HepG2 (cell line): Measurements from ENCODE around the gene PEX11A. TPM values are rescaled to one million over a fixed set of nuclear protein-coding genes. Genes with fewer than 3 reads are reported as not detected.

Experiments used
- ARID2 ChIP-seq: sonication (generic); formaldehyde crosslinking; IDR thresholded peaks from 2 replicates; pipeline ENCODE4 v1.8.1; 2022; ENCODE audit warnings: mild to moderate bottlenecking, missing genetic modification reagents, borderline replicate concordance
- BCL6 ChIP-seq: IDR thresholded peaks from 2 replicates; pipeline ENCODE4 v1.6.1; 2016; ENCODE audit warnings: missing genetic modification reagents, missing compliant biosample characterization
- CC2D1A ChIP-seq: sonication (generic); formaldehyde crosslinking; IDR thresholded peaks from 2 replicates; pipeline ENCODE4 v1.8.1; 2023; ENCODE audit warnings: mild to moderate bottlenecking, missing genetic modification reagents
- CREM ChIP-seq, 2 experiments: sonication (generic) in 1 of 2; formaldehyde crosslinking in 1 of 2; IDR thresholded peaks; 2 replicates each; pipeline versions ENCODE4 v1.4.0 to v1.6.1; 2016 to 2020; ENCODE audit warnings: antibody characterized with exemption in 1 of 2, mild to moderate bottlenecking in 1 of 2, missing genetic modification reagents in 1 of 2
- EED ChIP-seq: sonication (generic); formaldehyde crosslinking; IDR thresholded peaks from 2 replicates; pipeline ENCODE4 v1.5.0; 2020; ENCODE audit warnings: mild to moderate bottlenecking, missing genetic modification reagents
- GMEB1 ChIP-seq: sonication (generic); formaldehyde crosslinking; IDR thresholded peaks from 2 replicates; pipeline ENCODE4 v1.5.1; 2020; ENCODE audit warnings: missing genetic modification reagents, mild to moderate bottlenecking, borderline replicate concordance
- HDAC1 ChIP-seq: sonication (generic); formaldehyde crosslinking; IDR thresholded peaks from 2 replicates; pipeline ENCODE4 v1.5.1; 2020; ENCODE audit warnings: mild to moderate bottlenecking, missing genetic modification reagents
- POLR2AphosphoS5 ChIP-seq: IDR thresholded peaks from 2 replicates; pipeline ENCODE4 v1.6.1; 2012; ENCODE audit warnings: low read depth, low read length
- POLR2G ChIP-seq: fragments of 200-400 bp; formaldehyde crosslinking; IDR thresholded peaks from 2 replicates; pipeline ENCODE4 v1.6.1; 2018; ENCODE audit warnings: mild to moderate bottlenecking, low read depth, low read length, moderate library complexity
- PTBP1 ChIP-seq: fragments of 200-400 bp; formaldehyde crosslinking; IDR thresholded peaks from 2 replicates; pipeline ENCODE4 v1.6.1; 2018; ENCODE audit warnings: low read length, low read depth; ENCODE audit not compliant: poor library complexity, severe bottlenecking
- TAF15 ChIP-seq: fragments of 200-400 bp; formaldehyde crosslinking; IDR thresholded peaks from one replicate; pipeline ENCODE4 v1.6.1; 2018; ENCODE audit warnings: mild to moderate bottlenecking, low read depth, low read length; ENCODE audit not compliant: poor library complexity, severe bottlenecking
- ZNF317 ChIP-seq: sonication (generic); formaldehyde crosslinking; IDR thresholded peaks from 2 replicates; pipeline ENCODE4 v1.5.0; 2020; ENCODE audit warnings: mild to moderate bottlenecking, missing genetic modification reagents
- ZNF598 ChIP-seq: sonication (generic); formaldehyde crosslinking; IDR thresholded peaks from 2 replicates; pipeline ENCODE4 v1.5.1; 2020; ENCODE audit warnings: mild to moderate bottlenecking, missing genetic modification reagents, borderline replicate concordance
- ZNF839 ChIP-seq: sonication (generic); formaldehyde crosslinking; IDR thresholded peaks from 2 replicates; pipeline ENCODE4 v1.4.0; 2020; ENCODE audit warnings: missing genetic modification reagents, mild to moderate bottlenecking, borderline replicate concordance
- ZSCAN29 ChIP-seq: sonication (generic); formaldehyde crosslinking; conservative IDR thresholded peaks from 2 replicates; pipeline ENCODE4 v1.4.0; 2020; ENCODE audit warnings: mild to moderate bottlenecking, missing genetic modification reagents
- polyA plus RNA-seq, 8 experiments: library from polyadenylated mRNA; depleted of rRNA in 3 of 8; stranded (reverse) in 7 of 8; unstranded in 1 of 8; fragments of >200 nt; fragmentation: Illumina TruSeq in 4 of 8; extraction: Trizol in 4 of 8; gene quantifications; 2 replicates each; pipeline versions ENCODE4 v1.2.1 to v1.2.3, GENCODE V29; 2011 to 2016; ENCODE audit warnings: low read depth in 4 of 8, missing spikeins in 1 of 8, mixed read lengths in 1 of 8; ENCODE audit not compliant: insufficient read depth in 1 of 8
- total RNA-seq, 5 experiments: library from RNA; depleted of rRNA; stranded (reverse); fragments of >200 nt; fragmentation: Illumina TruSeq; extraction: Trizol; gene quantifications; 2 replicates each; pipeline ENCODE4 v1.2.3, GENCODE V29; 2016; ENCODE audit warnings: low read depth in 1 of 5
- TF ChIP-seq, protein P1 (sequence below): sonication (generic); formaldehyde crosslinking; IDR thresholded peaks from 2 replicates; pipeline ENCODE4 v1.8.0; 2022; ENCODE audit warnings: mild to moderate bottlenecking, missing genetic modification reagents, moderate library complexity
- TF ChIP-seq, protein P2 (sequence below): sonication (generic); formaldehyde crosslinking; IDR thresholded peaks from 2 replicates; pipeline ENCODE4 v1.5.0; 2020; ENCODE audit warnings: mild to moderate bottlenecking, missing genetic modification reagents, borderline replicate concordance
- TF ChIP-seq, protein P3 (sequence below), 2 experiments: sonication (generic) in 1 of 2; formaldehyde crosslinking in 1 of 2; IDR thresholded peaks; 2 replicates each; pipeline versions ENCODE4 v1.4.0 to v1.6.1; 2016 to 2020; ENCODE audit warnings: borderline replicate concordance in 1 of 2, low read depth in 1 of 2, mild to moderate bottlenecking in 1 of 2, missing genetic modification reagents in 1 of 2

Gene PEX11A
- total and polyA plus RNA-seq, 2 of the 13 experiments (the other 11 are each of a cell fraction or from before 2014, with no cell fraction given) = 9.9 to 15.1 TPM

DNA sequence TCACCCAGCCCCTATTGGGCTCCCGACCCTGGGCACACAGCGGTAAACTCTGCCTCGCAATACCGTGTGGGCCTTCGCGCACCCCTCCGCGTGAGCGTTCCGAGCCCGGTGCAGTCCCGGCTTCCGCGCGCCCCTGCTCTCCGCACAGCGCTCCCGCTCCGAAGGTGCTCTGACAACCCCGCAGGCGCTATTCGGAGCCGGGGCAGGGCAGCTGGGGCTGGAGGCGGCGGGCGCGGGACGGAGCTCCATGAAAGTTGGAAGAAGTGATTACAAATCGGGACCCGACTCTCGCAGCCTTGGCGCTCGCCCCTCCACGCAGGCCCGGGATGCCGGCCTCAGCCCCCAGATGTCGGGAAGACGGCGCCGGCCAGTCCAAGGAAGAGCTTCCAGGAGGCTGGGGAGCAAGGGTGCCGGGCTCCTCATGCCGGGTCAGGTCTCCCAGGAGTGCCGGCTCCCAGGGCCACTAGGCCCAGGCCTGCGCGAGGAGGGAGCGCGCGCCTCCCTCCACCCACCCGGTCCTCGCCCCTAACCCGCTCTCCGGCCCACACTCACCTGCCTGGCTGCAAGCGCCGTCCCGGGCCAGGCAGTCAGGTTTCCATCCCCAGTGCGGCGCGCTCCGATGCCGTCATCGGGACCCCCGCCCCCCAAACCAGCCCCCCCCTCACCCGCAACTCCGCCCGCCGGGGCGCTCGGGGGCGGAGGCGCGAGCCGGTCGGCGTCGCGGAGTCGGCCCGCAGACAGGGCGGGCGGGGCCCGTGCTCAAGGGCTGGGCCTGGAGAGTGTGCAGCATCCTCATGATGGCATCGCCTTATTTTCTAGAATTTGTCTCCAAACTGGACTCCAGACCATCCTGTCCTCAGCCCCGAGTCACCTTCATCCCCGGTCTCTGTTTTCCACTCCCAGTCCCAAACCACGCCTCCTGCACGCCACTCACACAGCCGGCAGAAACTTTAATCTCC, 35.4 kb downstream of the PEX11A start, which contains the start of gene KIF7 (continued):
- TF ChIP-seq GMEB1 (CRISPR knock-in tag) (no peak), ZNF598 (0 out of 2 replicates have a peak, but pooled peaks have one; percentile 41), CC2D1A (CRISPR knock-in tag) (no peak), CREM (IDR thresholded peaks at IDR 0.05) (peak; percentile 42; the same call in 1 of the 2 replicates), CREM (CRISPR knock-in tag; IDR thresholded peaks at IDR 0.05) (no peak), ARID2 (CRISPR knock-in tag) (no peak), ZSCAN29 (CRISPR knock-in tag) (no peak), HDAC1 (no peak), PTBP1 (no peak), ZNF839 (CRISPR knock-in tag) (no peak), POLR2AphosphoS5 (0 out of 2 replicates have a peak, but pooled peaks have one; percentile 27), ZNF317 (0 out of 2 replicates have a peak, but pooled peaks have one; percentile 54), BCL6 (CRISPR knock-in tag) (no peak), TAF15 (no peak), POLR2G (0 out of 2 replicates have a peak, but pooled peaks have one; percentile 32), EED (CRISPR knock-in tag) (0 out of 2 replicates have a peak, but pooled peaks have one; percentile 34)
- TF ChIP-seq, protein P1, sequence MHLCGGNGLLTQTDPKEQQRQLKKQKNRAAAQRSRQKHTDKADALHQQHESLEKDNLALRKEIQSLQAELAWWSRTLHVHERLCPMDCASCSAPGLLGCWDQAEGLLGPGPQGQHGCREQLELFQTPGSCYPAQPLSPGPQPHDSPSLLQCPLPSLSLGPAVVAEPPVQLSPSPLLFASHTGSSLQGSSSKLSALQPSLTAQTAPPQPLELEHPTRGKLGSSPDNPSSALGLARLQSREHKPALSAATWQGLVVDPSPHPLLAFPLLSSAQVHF = 0 out of 2 replicates have a peak, but pooled peaks have one; percentile 47
- TF ChIP-seq, protein P2, sequence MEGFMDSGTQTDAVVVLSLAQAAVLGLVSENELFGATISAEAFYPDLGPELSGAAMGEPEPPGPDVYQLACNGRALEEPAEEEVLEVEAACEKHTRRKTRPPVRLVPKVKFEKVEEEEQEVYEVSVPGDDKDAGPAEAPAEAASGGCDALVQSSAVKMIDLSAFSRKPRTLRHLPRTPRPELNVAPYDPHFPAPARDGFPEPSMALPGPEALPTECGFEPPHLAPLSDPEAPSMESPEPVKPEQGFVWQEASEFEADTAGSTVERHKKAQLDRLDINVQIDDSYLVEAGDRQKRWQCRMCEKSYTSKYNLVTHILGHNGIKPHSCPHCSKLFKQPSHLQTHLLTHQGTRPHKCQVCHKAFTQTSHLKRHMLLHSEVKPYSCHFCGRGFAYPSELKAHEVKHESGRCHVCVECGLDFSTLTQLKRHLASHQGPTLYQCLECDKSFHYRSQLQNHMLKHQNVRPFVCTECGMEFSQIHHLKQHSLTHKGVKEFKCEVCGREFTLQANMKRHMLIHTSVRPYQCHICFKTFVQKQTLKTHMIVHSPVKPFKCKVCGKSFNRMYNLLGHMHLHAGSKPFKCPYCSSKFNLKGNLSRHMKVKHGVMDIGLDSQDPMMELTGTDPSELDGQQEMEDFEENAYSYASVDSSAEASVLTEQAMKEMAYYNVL (CRISPR knock-in tag) = 0 out of 2 replicates have a peak, but pooled peaks have one; percentile 23
- TF ChIP-seq, protein P3, sequence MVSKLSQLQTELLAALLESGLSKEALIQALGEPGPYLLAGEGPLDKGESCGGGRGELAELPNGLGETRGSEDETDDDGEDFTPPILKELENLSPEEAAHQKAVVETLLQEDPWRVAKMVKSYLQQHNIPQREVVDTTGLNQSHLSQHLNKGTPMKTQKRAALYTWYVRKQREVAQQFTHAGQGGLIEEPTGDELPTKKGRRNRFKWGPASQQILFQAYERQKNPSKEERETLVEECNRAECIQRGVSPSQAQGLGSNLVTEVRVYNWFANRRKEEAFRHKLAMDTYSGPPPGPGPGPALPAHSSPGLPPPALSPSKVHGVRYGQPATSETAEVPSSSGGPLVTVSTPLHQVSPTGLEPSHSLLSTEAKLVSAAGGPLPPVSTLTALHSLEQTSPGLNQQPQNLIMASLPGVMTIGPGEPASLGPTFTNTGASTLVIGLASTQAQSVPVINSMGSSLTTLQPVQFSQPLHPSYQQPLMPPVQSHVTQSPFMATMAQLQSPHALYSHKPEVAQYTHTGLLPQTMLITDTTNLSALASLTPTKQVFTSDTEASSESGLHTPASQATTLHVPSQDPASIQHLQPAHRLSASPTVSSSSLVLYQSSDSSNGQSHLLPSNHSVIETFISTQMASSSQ (IDR thresholded peaks at IDR 0.05; ENCODE audit: low read depth) = no peak
- TF ChIP-seq, protein P3 (CRISPR knock-in tag; IDR thresholded peaks at IDR 0.05; ENCODE audit: borderline replicate concordance) = no peak
